Forelimb muscle (tissue), 1 donor: ENCODE measurements around the gene OR13C2. TPM values are rescaled to one million over a fixed set of nuclear protein-coding genes. Genes with fewer than 3 reads are reported as not detected.
"Not testable (repeated sequence)": the region's sequence is repeated elsewhere in the genome, so short reads cannot be mapped to it uniquely, and the experiment has no call there.

Source experiments
- DNase-seq: peaks from one replicate; pipeline ENCODE4 v3.0.0-alpha.2; 2013; ENCODE audit warnings: low read depth
- polyA plus RNA-seq: library from polyadenylated mRNA; unstranded; fragments of 120-200 nt; gene quantifications from one replicate; pipeline ENCODE4 v1.2.1, GENCODE V29; 2013; ENCODE audit not compliant: insufficient read length

The OR13C2 gene
- polyA plus RNA-seq = not detected

GRCh38 chr9:104605527-104605926 is at the start of gene OR13C2:
OR13C2 (minus strand) TSS chr9:104605627; CDS start chr9:104605627, 0 bp downstream.
- not testable (repeated sequence) for DNase-seq

GRCh38 chr9:104635456-104635855 is 30.0 kb upstream of the OR13C2 start:
- DNase-seq = no peak

GRCh38 chr9:104633976-104634520 is 28.6 kb upstream of the OR13C2 start:
- no peak for DNase-seq

GRCh38 chr9:104625964-104626363 is 20.5 kb upstream of the OR13C2 start:
- DNase-seq = not testable (repeated sequence)

- DNase-seq = no peak
Observed at GRCh38 chr9:104618104-104618503, 12.7 kb upstream of the OR13C2 start, which contains the start of gene OR13C9. OR13C9 (minus strand) TSS chr9:104618204; CDS start chr9:104618204, 0 bp downstream.

GRCh38 chr9:104617418-104617817 is 12.0 kb upstream of the OR13C2 start:
- no peak for DNase-seq

- DNase-seq = no peak
Observed at GRCh38 chr9:104611213-104611612, 5.8 kb upstream of the OR13C2 start.

- DNase-seq = no peak
Observed at GRCh38 chr9:104608336-104608735, 2.9 kb upstream of the OR13C2 start.

GRCh38 chr9:104606152-104606551 is 725 bp upstream of the OR13C2 start:
- no peak for DNase-seq

GRCh38 chr9:104604801-104605200 is 626 bp downstream of the OR13C2 start:
- DNase-seq = no peak

GRCh38 chr9:104599313-104599712 is 6.1 kb downstream of the OR13C2 start, which contains the start of gene OR13C5:
OR13C5 (minus strand) TSS chr9:104599413; CDS start chr9:104599413, 0 bp downstream.
- not testable (repeated sequence) for DNase-seq

GRCh38 chr9:104598749-104599148 is 6.7 kb downstream of the OR13C2 start:
- not testable (repeated sequence) for DNase-seq

GRCh38 chr9:104589626-104590025 is 15.8 kb downstream of the OR13C2 start:
- DNase-seq = no peak

GRCh38 chr9:104586496-104587180 is 18.8 kb downstream of the OR13C2 start:
- peak; percentile 67 for DNase-seq

GRCh38 chr9:104580562-104580961 is 24.9 kb downstream of the OR13C2 start:
- no peak for DNase-seq

GRCh38 chr9:104577263-104577662 is 28.2 kb downstream of the OR13C2 start:
- DNase-seq = no peak

- no peak for DNase-seq
Observed at GRCh38 chr9:104575456-104575855, 30.0 kb downstream of the OR13C2 start.

- DNase-seq = no peak
Observed at GRCh38 chr9:104572612-104573011, 32.8 kb downstream of the OR13C2 start.

- no peak for DNase-seq
Observed at GRCh38 chr9:104568868-104569267, 36.6 kb downstream of the OR13C2 start, which contains the start of gene OR13C8. OR13C8 (plus strand) TSS chr9:104569168; CDS start chr9:104569168, 0 bp downstream.

GRCh38 chr9:104564358-104564757 is 41.1 kb downstream of the OR13C2 start:
- no peak for DNase-seq

GRCh38 chr9:104556830-104557634 is 48.4 kb downstream of the OR13C2 start:
- no peak for DNase-seq

- DNase-seq = no peak
Observed at GRCh38 chr9:104555521-104555920, 49.9 kb downstream of the OR13C2 start.
